Mesenteric fat pad (tissue), 1 donor: Measurements from ENCODE around the gene PHF5A. TPM values are rescaled to one million over a fixed set of nuclear protein-coding genes. Genes with fewer than 3 reads are reported as not detected.

Experiments
- DNase-seq: peaks from one replicate; pipeline ENCODE4 v3.0.0-alpha.2; 2020; ENCODE audit warnings: low spot score
- total RNA-seq: library from RNA; stranded (reverse); fragmentation: NEBNext Ultra II Directional; extraction: Animal tissue kit (Norgen Biotek cat#: 25700); gene quantifications from one replicate; pipeline ENCODE4 v1.2.1, GENCODE V29; 2021
- donor health status: DM: yes; HTN: yes; CAD: no.

The PHF5A gene
- total RNA-seq, 1 donor from 2014 or later, result 35.9 TPM

DNA sequence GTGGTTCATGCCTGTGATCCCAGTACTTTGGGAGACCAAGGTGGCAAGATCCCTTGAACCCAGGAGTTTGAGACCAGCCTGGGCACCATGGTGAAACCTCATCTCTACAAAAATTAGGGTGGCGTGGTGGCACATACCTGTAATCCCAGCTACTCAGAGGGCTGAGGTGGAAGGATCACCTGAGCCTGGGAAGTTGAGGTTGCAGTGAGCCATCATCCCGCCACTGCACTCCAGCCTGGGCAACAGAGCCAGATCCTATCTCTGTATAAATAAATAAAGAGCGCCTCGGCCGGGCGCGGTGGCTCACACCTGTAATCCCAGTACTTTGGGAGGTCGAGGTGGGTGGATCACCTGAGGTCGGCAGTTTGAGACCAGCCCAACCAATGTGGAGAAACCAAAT lies 49.8 kb downstream of the PHF5A start:
- DNase-seq, result no peak

DNA sequence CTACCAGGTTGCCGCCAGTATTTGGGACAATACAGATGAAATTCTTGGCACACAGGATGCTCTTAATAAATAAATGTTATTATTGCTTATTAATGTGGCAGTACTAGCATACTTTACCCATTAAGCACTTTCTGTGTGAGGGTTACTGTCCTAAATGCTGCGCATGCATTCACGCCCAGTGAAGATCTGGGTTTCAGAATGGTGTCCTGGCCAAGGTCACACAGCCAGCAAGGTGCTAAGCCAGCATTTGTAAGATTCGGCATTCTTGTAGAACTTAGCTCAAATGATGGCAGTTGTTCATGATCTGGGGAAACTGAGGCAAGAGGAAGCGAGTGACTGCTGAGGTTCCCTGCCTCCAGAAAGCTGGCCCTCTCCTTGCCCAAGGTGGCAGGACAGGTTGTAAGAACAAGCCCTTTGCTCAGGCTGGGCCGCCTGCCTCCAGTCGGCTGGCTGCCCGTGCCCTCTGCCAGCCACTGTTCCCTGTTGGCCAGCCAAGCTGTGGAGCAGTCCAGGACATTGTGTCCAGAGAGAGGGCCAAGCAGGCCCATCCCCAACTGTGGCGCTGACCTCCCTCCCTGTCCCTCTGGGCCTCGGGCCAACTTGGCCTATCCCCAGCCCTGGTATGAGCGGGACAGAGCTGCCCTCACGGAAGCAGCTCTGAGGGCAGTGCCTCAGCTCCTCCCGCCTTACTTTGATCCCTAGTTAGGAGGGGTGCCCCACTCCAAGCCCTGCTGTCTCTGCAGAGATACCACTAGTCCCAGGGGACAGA lies 50.7 kb downstream of the PHF5A start:
- peak; percentile 95 for DNase-seq

DNA sequence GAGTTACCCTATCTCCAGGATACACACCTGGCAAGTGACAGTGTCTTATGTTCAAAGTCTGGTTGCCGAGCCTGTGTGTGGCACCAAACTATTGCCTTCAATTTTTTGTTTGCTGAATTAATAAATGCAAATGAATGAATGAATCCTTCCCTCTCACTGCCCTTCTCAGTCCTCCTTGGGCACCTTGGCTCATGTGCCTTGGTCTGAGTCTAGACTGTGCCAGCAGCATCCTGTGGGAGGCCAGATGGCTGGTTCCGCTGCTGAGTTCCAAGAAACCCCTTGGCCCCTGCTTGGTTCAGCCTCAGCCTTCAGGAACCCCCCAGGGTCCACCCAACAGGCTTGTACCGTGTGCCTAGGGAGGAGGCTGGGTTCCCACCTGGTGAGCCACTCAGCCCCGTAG lies 52.9 kb downstream of the PHF5A start:
- no peak for DNase-seq

GRCh38 chr22:41411021-41411851 lies 57.3 kb downstream of the PHF5A start:
- no peak for DNase-seq

- DNase-seq, result no peak
These were observed 58.2 kb downstream of the PHF5A start for GRCh38 chr22:41410311-41410751.

Other genes with a start within 250 kb of the PHF5A start
- 2.9 TPM for gene CHADL, start 227.8 kb downstream of the PHF5A start, total RNA-seq
- 42.7 TPM for gene RANGAP1, start 182.5 kb downstream of the PHF5A start, total RNA-seq
- gene ZC3H7B, start 167.2 kb downstream of the PHF5A start, total RNA-seq, result 55.6 TPM
- 15.6 TPM for gene TEF, start 86.8 kb downstream of the PHF5A start, total RNA-seq
- gene TOB2, start 21.9 kb downstream of the PHF5A start, total RNA-seq, result 82.4 TPM
- 109 TPM for gene ACO2, start 425 bp upstream of the PHF5A start, total RNA-seq
- gene POLR3H, start 75.8 kb upstream of the PHF5A start, total RNA-seq, result 57.5 TPM
- 1.7 TPM for gene CSDC2, start 92.3 kb upstream of the PHF5A start, total RNA-seq
- gene PMM1, start 121.1 kb upstream of the PHF5A start, total RNA-seq, result 51.4 TPM
- 29.0 TPM for gene DESI1, start 152.4 kb upstream of the PHF5A start, total RNA-seq
- 173 TPM for gene XRCC6, start 152.6 kb upstream of the PHF5A start, total RNA-seq
- 116 TPM for gene SNU13, start 220.2 kb upstream of the PHF5A start, total RNA-seq
- 2.2 TPM for gene MEI1, start 230.8 kb upstream of the PHF5A start, total RNA-seq